Measurements from ENCODE around the gene ASAP2.

ASAP2 gene

DNA sequence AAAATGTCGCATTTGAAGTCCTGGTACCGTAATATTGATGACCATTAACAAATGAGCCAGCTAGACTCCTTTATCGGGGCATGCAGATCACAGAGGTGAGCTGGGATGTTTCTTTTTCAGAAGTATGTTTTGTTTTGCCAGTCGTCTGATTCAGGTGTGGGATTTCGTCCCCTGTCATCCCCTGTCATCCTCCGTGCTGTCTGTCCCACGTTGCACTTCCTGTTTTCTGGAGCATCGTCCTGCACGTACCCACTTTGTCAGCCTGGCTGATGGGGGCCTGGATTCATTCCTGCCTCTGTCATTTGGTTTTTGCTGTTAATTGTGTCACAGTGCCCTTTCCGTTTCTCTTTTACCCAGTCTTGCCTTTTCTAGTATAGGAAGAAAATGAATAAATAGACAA, 72.8 kb downstream of the ASAP2 start:
- peak in 1 of 42 donors; percentile 8 for DNase-seq
- intact Hi-C loops (cut with DNase I): no loop called here

DNA sequence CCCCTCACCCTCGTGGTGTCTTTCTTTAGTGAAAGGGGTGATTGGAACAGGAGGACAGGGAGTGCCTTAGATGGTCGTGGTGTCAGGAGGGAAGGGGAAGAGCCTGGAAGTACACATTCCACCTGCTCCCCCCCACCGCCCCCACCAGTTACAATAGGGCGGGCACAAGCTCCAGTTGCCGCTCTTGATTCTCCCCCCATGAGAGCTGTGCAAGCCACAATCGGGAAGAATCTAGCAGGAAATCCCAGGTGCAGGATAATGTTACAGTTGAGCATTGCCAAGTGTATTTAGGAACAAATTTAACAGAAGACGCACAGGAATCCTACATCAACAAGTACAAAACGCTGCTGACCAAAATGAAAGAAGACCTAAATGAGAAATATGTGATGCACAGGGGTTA, 73.6 kb downstream of the ASAP2 start:
- DNase-seq: peak in 1 of 42 donors; percentile 13
- intact Hi-C loops (cut with DNase I): no loop called here

DNA sequence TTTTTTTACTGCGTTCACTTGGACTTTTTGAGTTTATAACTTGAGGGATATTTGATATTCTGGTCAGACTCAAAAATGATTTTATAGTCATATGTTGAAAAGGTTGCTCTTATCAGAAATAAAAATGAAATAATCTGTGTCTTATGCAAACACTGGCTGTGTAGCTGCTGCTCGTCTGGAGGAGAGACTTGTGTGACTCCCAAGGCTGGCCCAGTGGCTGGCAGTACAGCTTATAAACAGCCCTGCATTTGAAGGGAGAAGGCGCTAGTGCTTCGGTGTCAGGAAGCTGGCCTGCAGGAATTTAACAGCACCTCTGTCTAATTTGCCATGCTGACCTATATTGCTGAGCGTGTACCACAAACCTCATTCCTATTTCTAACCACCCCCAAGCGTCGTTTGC, 74.5 kb downstream of the ASAP2 start:
- intact Hi-C loops (cut with DNase I): no loop called here
- DNase-seq: peak in 1 of 42 donors; percentile 14

- peak in 1 of 42 donors; percentile 10 for DNase-seq
- intact Hi-C loops (cut with DNase I): no loop called here
Observed at GRCh38 chr2:9282128-9283112, 75.8 kb downstream of the ASAP2 start.

DNA sequence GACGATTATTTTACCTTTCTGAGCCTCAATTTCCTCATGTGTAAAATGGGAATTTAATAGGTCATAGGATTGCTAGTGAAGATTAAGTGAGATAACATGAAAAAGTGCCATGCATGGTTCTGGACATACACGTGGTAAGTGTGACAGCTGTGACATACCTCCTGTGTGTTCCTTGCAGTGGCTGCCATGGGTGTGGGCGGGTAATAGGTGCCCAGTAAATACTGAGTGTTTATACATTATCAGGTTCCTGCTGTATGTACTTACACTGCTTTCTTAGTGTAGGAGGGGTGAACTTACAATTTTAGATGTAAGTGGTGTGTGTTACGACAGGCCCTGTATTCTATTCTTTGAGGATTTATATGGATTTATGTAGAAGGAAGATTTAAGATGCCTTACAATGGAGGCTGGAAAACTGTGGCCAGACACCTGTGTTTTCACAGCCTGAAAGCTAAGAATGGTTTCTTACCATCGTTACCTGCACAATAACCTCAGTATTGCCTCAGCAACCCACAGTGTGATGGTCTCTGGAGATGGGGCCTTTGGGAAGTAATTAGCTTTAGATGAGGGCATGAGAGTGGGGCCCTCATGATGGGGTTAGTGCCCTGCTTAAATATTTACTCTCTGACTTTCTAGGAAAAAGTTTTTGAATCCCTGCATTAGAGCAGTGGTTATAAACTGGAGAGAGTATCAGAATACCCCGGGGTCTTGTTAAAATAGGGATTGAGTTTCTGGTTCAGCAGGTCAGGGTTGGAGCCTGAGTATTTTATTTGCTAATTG, 78.1 kb downstream of the ASAP2 start:
- no peak for DNase-seq
- intact Hi-C loops (cut with DNase I): no loop called here

DNA sequence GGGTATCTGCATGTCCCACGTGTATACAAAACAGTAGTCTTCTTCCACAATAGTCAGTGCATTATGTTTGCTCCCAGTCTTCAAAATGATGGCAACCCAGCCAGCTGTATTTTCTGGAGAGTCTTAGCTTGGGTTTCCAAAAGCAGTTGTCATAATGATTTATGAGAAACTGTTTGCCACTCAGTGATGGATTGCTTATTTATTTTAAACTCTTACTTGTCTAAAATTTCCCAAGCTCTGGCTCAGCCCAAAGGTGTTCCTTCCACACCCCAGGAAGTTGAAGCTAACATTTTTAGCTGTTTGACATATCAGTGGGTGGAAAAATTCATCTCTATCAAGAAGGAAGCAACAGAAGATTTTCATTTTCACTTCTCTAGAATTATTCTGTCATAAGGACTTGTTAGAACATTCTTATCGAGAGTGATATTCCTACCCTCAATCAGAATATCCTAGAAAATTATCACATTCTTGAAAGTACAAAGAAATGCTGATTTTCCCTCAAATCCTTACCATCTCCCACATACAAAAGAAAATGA, 78.8 kb downstream of the ASAP2 start:
- intact Hi-C loops (cut with DNase I): no loop called here

GRCh38 chr2:9285921-9286320, 79.3 kb downstream of the ASAP2 start:
- intact Hi-C loops (cut with DNase I): no loop called here
- DNase-seq: peak in 1 of 42 donors; percentile 9

More for the DNA sequence above, 78.8 kb downstream of the ASAP2 start:
- DNase-seq: peak in 2 of 42 donors; percentile 12 to 36

GRCh38 chr2:9286554-9287399, 80.2 kb downstream of the ASAP2 start:
- intact Hi-C loops (cut with DNase I): no loop called here
- DNase-seq: no peak

- DNase-seq: no peak
- intact Hi-C loops (cut with DNase I): no loop called here
Observed at GRCh38 chr2:9287400-9288045, 80.9 kb downstream of the ASAP2 start.

- DNase-seq: no peak
- intact Hi-C loops (cut with DNase I): no loop called here
Observed at GRCh38 chr2:9288233-9288632, 81.6 kb downstream of the ASAP2 start.

DNA sequence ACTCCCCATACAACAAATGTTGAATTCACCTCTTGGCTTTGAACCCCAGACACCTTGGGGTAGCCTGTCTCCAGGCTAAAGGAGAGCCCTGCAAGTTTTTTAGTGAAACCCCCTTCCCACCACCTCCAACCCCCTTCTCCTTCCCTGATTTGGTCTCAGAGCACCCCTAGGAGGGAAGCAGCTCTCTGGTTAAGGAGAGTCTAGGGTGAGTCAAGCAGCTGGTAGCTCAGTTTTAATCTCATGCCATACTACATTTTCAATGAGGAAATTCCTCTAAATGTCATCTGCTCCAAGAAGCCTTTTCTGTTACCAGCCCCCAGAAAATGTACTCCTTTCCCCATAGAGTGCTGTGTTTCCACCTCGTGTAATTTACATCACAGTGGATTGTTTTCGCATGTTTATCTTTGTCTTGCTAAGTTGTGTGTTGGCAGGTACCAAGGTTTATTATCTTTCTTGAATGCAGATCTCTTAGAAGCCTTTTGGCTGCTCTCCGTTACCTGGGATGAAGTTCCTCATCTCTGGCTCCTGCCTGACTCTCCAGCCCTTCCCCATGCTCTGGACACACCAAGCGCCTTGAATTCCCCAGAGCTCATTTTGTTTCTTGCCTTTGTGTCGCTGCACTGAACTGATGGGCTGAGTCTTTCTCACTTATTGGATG, 82.2 kb downstream of the ASAP2 start:
- intact Hi-C loops (cut with DNase I): no loop called here

DNA sequence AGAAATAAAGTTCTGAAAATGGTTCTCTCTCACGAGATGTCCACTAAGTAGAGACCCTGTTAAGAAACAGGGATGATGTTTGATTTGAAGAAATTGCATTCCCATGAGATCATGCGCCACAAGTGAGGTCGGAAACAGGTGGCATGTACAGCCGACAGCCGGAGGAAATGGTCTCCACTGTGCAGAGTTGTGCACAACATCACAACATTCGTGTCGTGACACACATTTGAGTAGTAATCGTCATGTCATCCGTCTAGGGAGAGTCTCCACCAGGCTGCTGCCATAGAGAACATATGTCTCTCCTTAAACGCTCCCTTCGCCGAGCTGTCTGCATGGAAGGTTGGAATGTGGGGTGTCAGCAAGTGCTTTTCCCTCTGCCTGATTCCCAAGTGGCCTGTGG, 84.7 kb downstream of the ASAP2 start:
- intact Hi-C loops (cut with DNase I): no loop called here
- DNase-seq: no peak

More for the DNA sequence above, 82.2 kb downstream of the ASAP2 start:
- DNase-seq: no peak

DNA sequence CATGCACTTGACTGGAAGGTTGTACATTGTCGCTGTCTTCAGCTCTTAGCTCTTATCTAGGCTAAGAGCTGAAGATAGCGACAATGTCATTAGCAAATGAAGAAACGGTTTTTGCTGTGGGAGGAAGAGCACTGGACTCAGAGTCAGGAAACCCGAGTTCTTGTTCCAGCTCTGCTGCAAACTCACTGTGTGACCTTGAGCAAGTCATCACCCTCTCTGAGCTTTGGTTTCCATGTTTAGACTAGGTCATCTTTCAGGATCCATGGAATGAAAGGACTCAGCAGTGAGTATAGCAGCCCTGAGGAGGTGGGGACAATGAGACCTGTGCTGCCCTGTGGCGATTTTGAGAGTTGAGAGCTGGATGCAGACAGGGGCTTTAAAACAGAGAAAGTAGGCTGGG, 85.3 kb downstream of the ASAP2 start:
- intact Hi-C loops (cut with DNase I): no loop called here
- no peak for DNase-seq

- DNase-seq: peak in 1 of 42 donors; percentile 5
- intact Hi-C loops (cut with DNase I): no loop called here
Observed at GRCh38 chr2:9292426-9292825, 85.8 kb downstream of the ASAP2 start.

DNA sequence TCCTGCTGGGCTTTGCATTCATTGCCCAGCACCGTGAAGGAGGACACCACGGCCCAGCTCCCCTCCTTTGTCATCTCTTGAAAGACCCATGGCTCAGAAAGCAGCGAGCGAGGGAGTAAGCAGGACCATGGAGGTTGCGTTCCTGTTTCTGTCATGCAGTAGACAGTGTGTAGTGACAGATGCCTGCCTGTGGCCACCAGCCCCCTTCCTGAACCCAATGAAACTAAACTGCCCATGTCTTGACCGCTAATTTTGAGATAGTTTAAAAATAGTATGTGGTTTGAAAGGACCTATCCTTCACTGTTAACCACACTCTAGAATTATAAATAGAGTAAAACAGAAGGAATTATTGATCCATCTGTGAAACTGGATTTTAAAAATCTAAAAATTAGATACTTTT, 88.2 kb downstream of the ASAP2 start:
- DNase-seq: no peak
- intact Hi-C loops (cut with DNase I): no loop called here

DNA sequence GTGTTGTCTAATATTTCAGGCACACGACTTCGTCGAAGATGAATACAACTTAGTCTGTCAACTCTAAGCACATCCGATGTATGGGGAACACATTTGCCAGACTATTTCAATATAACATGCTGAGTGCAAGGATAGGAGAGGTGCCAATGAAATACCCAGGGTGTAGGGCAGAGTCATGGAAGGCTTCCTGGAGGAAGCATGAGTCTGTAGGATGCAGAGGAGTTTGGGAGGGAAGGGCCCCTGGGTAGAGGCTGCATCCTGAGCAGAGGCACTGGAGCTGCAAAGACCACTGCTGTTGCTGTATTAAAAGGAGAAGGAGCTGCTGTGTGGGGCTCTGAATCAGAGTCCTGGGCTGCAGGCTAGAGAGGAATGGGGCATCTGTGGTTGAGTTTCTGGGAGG, 89.9 kb downstream of the ASAP2 start:
- intact Hi-C loops (cut with DNase I): no loop called here
- DNase-seq: no peak

- intact Hi-C loops (cut with DNase I): no loop called here
- peak in 35 of 42 donors; percentile 31 to 89 (median 67) for DNase-seq
Observed at GRCh38 chr2:9297156-9297555, 90.5 kb downstream of the ASAP2 start.

DNA sequence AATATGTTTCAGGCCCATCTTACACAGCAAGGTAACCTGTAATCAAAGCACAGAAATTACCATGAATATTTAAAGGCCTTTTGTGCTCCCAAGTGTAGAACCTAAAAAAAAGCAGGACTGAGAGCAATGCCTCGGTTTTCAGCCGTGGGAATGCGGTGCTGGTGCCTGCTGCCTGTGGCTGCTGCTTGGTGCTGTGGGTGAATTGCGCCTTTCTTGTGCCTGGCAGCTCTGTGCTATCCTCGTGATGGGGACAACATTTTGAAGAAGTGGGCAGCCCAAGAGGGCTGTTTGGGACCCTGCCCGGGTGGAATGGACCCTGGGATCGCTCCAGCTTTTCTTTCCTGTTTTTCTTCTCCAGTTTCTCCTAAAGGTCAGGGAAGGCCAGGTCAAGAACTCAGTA, 91.2 kb downstream of the ASAP2 start:
- intact Hi-C loops (cut with DNase I): no loop called here
- DNase-seq: peak in 41 of 42 donors; percentile 39 to 82 (median 69)

Measured in head of caudate nucleus (tissue), 42 donors.